HG02852 (cell line): Measurements from ENCODE around the gene INSL3.
A peak's percentile ranks its signal among the peaks of the same experiment; 100 is the strongest.

Experiments
- ATAC-seq: cut with Tn5 transposase; IDR thresholded peaks from one replicate; pipeline ENCODE4 v1.9.1; 2021; ENCODE audit warnings: mild to moderate bottlenecking, moderate library complexity; ENCODE audit not compliant: unreplicated experiment

The INSL3 gene, protein sequence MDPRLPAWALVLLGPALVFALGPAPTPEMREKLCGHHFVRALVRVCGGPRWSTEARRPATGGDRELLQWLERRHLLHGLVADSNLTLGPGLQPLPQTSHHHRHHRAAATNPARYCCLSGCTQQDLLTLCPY

DNA sequence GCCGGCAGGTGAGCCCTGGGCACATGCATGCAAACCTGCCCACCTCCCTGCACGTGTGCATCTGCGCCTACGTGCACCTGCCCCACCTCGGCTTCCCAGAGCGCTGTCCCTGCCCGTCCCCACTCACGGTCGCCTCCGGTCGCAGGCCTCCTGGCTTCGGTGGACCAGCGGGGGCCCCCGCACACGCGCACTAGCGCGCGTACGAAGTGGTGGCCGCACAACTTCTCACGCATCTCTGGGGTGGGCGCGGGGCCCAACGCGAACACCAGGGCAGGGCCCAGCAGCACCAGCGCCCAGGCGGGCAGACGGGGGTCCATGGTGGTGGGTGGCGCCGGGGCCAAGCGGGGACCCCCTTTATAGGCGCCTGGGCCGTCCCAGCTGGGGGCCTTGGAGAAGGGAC, at the start of gene INSL3:
Gene INSL3, minus strand, starts transcription at position 330 of the 400 bp plus-strand sequence. Its CDS starts 13 bp downstream, at position 317.
- ATAC-seq: no peak

DNA sequence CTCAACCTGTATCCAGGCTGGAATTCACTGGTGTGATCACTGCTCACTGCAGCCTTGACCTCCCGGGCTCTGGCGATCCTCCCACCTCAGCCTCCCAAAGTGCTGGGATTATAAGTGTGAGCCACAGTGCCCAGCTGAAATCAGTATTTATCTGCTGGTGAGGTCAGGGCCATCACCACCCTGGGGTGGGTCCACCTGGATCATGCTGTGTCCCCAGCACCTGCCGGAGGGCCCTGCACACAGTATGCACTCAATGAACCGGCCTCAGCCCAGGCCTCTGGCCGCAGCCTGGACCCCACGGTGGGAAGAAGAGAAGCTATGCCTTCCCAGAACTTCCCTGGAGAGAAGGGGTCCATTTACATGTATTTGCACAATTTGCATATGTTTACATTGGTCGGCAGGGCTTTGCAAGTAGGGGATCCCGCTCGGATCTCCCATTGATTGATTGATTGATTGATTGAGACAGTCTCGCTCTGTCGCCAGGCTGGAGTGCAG, 47.8 kb upstream of the INSL3 start:
- ATAC-seq: no peak

DNA sequence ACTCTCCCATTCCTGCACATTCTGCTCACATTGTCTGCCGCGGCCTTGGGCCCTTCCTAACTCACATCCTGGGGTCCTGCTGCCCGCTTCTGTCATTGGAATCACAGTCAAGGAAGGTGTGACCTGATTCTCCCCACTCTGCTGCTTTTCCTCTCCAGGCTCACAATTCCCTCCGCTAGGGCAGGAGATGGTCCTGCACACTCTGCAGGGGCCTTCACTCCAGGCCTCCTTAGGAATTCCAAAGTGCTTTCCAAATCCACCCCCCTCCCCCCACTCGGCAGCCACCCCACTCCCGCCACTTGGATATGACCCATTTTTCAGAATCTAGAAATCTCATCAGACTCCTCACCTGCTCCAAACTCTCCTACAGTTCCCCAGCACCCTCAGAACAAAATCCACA, 47.4 kb upstream of the INSL3 start:
- ATAC-seq: no peak

DNA sequence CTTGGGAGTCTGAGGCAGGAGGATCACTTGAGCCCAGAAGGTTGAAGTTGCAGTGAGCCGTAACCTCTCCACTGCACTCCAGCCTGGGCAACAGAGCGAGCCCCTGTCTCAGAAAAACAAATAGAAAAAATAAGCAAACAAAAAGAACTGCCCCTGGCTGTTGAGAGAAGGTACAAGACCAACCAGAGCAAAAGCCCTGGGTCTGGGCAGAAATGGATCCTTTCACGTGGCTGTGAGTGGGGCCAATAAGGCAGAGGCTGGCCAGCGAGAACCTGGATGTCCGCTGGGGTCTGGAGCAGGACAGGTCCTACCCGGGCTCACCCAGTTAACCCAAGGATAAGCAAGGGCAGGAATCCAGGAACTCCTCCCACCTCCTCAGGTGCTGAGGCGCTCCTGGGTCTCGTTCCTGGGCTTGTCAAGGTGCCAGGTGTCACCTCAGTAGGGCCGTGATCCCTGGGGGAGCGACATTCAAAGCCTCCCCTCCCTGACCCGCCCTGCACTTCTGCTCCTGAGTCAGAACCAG, 45.7 kb upstream of the INSL3 start:
- ATAC-seq: no peak

DNA sequence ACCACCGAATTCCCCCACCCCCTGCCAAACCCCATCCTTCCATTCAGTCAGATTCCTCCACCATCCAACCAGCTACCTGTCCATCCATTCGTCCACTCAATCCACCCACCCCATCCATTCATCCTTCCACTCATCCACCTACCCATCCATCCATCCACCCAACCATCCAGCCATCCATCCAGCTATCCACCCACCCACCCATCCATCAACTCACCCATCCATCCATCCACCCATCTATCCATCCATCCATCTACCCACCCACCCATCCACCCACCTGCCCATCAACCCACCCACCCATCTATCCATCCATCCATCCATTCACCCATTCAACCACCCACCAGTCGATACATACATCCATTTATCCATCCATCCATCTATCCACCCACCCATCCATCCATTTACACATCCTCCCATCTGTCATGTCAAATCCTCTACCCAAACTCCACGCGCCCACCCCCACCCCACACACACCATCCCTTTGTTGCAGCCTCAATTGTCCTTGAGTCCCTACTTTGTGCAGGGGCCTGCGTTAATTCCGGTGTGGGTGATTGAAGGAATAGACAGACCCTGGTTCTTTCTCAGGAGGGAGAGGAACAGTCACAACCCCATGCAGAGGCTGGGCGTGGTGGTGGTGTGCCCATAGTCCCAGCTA, 45.1 kb upstream of the INSL3 start:
- ATAC-seq: no peak

DNA sequence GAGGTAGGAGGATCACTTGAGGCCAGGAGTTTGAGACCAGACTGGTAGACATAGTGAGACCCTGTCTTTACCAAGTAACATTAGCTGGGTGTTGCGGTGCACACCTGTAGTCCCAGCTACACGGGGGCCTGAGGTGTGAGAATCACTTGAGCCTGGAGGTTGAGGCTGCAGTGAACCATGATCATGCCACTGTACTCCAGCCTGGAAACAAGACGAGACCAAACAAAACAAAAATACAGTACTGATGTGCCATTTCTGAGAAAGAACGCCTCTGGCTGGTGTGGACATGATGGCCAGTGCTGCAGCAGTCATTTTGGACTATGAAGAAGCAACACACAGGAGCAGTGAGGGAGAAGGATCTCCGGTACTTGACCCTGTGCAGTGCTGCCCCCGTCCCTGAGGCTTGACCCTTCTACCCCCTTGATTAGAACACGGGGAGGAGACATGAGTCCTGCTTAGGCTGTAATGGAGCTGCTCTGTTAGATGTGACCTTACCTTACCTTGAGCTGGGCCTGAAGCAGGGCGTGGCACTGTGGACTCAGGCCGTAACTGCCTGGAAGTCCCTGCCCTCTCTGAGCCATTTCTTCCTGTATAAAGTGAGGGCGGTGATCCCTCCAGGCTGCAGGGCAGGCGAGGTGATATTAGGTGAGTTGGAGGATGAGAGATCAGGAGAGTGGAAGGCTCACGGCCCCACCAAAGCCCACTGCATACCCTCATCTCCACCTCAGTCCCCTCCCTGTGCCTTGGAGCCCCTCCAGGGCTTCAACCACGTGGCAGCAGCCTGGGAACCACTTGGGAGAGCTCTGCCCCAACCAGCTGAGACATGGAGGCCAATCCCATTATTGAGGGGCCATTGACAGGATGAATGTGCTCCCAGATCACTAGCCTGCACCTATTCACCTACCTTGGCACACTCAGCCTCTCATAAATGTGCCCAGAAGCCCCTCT, 44.3 kb upstream of the INSL3 start:
- ATAC-seq: no peak

DNA sequence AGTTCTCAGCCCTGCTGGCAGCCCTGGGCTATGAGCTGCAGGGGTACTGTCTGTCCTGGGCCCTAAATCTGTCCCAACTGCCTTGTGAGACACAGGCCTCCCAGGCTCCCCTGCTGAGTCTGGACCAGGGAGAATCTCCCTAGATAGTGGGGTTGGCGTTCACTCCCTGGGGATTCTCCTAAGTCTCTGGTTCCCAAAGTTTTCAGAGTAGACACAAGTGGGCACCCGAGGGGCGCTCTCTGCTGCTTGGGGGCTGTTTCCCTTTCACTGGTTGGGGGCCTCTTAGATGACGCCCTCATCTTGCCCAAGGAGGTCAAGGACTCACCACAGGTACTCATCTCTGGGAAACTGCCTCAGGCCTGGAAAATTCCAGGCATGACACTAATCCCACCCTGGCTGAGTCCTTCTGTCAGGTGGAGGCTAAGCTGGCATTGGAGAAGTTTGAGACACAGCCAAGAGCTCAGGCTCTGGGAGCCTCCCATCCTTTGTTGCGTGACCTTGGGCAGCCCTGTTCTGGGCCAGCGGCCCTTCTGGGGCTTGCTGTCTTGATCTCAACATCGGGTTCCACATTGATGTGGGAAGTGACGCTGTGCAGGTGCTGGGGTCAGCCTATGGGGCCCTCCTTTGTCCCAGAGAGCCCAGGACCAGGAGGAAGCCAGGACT, 42.3 kb upstream of the INSL3 start:
- ATAC-seq: no peak

DNA sequence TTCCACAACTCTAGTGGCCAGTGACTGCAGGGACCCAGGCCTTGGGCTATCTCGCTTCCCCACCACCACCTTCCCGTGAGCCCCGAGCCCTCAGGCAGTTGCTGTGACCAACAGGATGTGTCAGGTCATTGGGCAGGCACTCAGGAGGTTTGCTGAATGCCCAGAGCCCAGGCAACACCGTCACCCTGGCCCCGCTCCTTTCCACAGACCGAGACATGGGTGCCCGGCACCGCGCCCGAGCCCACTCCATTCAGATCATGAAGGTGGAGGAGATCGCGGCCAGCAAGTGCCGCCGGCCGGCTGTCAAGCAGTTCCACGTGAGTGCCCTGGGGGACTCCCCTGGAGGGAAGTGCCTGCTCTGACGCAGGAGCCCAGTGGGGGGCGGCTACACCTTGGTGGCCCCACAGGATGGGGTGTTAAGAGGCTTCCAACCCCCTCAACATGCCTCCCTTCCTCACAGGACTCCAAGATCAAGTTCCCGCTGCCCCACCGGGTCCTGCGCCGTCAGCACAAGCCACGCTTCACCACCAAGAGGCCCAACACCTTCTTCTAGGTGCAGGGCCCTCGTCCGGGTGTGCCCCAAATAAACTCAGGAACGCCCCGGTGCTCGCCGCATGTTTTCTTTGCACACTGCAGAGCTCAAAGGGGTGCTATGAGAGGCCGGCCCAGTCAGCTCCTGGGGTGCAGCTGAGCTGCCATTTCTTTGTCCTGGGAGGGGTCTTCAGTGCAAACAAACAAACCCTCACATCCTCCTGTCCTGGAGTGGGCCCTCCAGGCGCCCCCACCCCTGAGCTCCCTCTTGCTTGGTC, 41.6 kb upstream of the INSL3 start:
- no peak for ATAC-seq

DNA sequence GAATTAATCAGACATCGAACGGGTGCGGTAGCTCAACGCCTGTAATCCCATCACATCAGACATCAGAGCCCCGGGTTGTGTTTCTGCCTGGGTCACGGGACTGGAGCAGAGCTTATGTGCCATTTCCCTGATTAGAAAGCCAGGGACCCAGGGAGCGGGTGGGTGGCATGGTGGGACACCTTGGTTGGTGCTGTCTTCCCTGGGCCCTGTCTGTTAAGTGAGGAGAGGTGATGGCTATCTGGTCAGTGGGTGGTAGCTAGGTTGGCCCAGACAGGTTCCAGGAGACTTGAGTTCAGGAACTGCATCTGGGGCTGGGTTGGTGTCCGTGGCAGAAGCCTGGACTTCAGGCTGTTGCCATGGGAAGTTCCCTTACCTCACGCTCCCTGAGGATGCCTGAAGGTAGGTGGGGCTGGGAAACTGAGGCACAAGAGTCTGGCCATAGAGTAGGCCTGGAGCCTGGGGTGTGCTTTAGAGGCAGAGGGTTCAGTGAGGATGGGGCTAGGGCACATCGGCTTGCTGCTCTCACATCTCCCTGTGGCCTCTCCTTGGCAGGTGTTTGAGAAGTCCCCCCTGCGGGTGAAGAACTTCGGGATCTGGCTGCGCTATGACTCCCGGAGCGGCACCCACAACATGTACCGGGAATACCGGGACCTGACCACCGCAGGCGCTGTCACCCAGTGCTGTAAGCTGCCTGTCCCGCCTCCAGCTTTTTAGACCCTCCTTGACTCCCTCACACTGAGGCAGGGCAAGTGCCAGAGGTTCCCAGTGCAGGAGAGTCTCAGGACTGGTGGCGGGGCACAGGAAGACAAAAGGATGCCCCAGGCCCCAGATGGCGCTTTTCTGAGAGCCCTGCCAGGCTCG, 40.5 kb upstream of the INSL3 start:
- ATAC-seq: no peak

DNA sequence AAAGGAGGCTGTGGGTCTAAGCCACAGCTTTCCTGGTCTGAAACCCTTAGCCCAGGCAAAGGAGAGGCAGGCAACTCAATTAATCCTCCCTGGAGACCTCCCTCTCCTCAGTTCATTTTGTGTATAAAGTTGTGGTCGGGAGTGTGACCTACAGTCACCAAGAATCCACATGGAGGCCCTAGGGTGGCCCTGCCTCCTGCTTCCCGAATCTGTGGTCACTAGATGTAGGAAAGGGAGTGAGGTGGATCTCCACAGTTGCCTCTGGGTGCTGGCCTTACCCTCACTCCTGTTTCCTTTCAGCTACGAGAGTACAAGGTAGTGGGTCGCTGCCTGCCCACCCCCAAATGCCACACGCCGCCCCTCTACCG, 39.7 kb upstream of the INSL3 start:
- no peak for ATAC-seq

DNA sequence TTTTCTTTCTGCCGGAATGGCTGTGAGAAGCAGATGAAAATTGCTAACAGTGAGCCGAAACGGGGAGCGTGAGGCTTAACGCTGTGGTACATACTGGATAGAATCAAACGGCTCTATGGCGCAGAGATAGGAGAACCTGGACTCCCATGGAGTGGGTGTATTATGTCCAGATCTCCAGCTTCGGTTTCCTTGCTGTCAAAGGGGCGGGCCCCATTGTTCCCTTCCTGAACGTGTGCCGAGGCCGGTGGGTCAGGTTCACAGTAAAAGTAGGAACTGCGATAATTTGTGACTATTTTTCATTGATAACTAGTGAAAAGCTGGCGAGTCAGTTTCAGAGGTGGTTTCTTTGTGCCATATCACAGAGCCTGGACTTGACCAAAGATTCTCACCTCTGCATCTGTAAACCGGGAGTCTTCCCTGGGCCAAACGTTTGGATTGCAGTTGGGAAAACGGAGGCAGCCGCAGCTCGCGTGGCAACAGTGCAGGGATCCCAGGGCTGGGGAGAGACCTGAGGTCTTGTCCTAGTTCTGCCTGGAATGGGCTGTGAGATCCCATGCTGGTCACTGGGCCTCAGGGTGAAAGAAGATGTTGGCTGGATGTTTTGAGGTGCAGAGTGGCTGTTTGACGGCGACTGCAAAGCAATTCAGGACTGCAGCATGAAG, 39.1 kb upstream of the INSL3 start:
- no peak for ATAC-seq

DNA sequence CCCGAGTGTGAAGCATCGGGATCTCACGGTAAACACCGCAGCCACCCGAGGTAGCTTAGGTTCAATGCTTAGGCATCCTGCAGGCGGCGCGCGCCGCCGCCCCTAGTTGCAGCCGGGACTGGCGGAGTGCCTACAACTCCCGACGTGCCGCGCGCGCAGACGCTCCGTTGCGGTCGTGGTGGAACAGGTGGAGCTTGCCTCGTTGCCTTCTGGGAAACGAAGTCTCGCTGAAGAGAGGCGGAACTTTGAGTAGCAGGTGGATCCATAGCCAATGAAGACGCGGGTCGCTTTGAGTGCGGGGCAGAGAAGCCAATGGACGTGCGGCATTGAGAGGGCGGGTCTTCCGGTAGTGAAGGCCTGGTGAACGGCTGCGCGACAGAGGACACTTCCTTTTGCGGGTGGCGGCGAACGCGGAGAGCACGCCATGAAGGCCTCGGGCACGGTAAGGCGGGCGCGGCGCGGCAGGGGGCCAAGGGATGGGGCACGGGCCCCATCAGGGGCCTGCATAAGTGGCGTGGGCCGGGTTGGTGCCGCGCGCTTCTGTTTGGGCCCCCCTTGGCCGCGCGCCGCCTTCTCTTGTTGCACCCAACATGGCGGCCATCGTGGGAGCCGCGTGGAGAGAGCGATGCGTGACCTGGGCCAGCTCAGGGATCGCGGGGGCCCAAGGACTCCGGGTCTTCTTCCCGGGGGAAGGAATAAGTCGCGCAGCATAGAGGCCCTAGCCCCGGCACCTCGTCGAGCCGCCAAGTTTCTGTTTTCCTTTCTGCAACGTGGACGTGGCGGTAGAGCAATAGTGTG, 38.4 kb upstream of the INSL3 start, which contains the start of gene RPL18A:
Gene RPL18A, plus strand, starts transcription at position 378 of the 798 bp plus-strand sequence. Its CDS starts 47 bp downstream, at position 425.
- peak; percentile 88 for ATAC-seq

DNA sequence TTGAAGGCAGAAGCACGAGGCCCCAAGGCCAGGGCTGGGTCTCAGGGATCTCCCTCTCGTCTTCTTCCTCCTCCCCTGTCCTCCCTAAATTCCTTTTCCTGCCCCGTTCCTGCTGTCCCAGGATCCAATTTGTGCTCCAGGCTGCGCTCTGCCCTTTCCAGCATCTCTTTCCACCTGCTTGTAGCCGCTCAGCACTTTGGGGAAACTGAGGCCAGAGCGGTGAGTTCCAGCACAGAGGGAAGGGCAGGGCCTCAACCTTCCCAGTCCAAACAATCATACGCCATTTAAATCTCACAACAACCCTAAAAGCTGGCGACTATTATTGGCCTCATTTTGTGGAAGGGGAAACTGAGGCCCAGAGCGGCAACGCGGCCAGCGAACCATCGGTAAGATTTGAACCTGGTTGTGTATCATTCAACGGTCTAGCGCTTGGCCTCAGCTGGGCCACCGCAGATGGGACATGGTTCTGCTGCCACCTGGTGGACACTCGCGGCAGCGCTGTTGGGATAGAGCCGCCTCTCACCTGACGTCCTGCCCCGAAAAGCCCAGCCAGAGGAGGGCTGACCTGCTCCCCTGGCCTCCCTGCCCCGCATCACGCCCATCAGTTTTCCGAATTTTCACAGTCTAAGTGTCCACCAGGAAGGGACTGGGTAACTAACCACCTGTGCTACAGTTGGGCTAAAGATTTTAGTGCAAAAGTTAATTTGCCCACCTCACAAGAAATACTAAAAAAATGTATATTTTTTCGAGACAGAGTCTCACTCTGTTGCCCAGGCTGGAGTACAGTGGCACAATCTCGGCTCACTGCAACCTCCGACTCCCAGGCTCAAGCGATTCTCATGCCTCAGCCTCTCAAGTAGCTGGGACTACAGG, 34.2 kb upstream of the INSL3 start:
- ATAC-seq: no peak

DNA sequence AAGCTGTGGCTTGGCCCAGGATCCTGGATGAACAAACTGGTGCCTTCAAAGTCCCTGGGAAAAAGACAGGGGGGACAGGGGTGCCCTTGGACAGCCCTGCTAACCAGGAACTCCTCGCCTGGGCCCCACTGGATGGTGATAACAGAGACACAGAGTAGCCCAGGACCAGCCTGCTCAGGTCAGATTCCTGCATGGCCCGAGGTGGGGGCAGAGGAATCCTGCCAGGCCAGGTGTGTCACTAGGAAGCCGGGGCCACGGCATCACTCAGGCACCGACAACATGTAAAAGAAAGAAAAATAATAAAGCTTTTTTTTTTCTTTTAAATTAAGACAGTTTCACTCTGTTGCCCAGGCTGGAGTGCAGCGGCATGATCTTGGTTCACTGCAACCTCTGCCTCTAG, 32.7 kb upstream of the INSL3 start:
- ATAC-seq: no peak

DNA sequence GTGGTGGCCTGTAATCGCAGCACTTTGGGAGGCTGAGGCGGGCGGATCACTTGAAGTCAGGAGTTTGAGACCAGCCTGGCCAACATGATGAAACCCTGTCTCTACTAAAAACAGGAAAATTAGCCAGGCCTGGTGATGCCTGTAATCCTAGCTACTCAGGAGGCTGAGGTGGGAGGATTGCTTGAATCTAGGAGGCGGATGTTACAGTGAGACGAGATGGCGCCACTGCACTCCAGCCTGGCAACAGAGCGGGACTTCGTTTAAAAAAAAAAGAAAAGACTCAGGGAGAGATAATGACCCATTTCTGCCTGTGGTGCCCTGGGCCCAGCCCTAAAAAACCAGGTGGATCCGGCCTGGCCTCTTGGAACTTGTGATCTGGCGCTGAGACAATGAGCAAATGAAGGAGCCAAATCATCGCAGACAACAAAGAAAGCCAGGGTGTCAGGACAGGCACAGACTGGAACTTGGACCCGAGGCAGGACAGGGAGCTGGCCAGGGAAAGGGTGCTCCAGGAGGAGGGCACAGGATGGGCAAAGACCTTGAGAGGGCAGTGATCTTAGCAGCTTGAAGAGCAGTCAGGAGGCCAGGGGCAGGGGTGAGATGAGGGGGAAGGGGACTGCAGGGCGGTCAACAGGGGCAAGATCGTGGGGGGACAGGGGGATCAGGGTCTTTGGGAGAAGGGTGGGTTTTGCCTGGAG, 27.4 kb upstream of the INSL3 start:
- no peak for ATAC-seq
